GM12865 (cell line): ENCODE results near the gene CADM1.

ENCODE experiments used
- DNase-seq: peaks from one replicate; pipeline ENCODE4 v3.0.0; 2010; ENCODE audit warnings: low read depth
- H3K4me3 ChIP-seq: 2 replicates; pipeline ENCODE4 v1.5.1; 2011; ENCODE audit warnings: mild to moderate bottlenecking, low read depth, low read length, control low read depth
- CTCF ChIP-seq: IDR thresholded peaks from 2 replicates; pipeline ENCODE4 v1.5.1; 2011; ENCODE audit warnings: low read length, control low read depth, low read depth, inconsistent platforms; ENCODE audit not compliant: insufficient read depth; ENCODE audit errors: missing control alignments

CADM1 gene

GRCh38 chr11:115297330-115297729, 206.9 kb downstream of the CADM1 start:
- no peak for TF ChIP-seq CTCF
- H3K4me3 ChIP-seq = no peak overlapping the region
- DNase-seq = no peak

GRCh38 chr11:115291325-115291724, 212.9 kb downstream of the CADM1 start:
- H3K4me3 ChIP-seq = no peak overlapping the region
- no peak for DNase-seq
- TF ChIP-seq CTCF = no peak

- no peak for TF ChIP-seq CTCF
- no peak for DNase-seq
- no peak overlapping the region for H3K4me3 ChIP-seq
Measured at GRCh38 chr11:115290893-115291292, 213.3 kb downstream of the CADM1 start.

GRCh38 chr11:115290479-115290878, 213.7 kb downstream of the CADM1 start:
- H3K4me3 ChIP-seq = no peak overlapping the region
- DNase-seq = no peak
- TF ChIP-seq CTCF = no peak

- no peak for TF ChIP-seq CTCF
- H3K4me3 ChIP-seq = no peak overlapping the region
- DNase-seq = no peak
Measured at GRCh38 chr11:115287266-115287665, 216.9 kb downstream of the CADM1 start.

- H3K4me3 ChIP-seq = no peak overlapping the region
Measured at GRCh38 chr11:115286614-115287013, 217.6 kb downstream of the CADM1 start.

GRCh38 chr11:115284773-115285172, 219.4 kb downstream of the CADM1 start:
- TF ChIP-seq CTCF = no peak
- no peak for DNase-seq

More at GRCh38 chr11:115286614-115287013, 217.6 kb downstream of the CADM1 start:
- TF ChIP-seq CTCF = no peak
- DNase-seq = no peak

More at GRCh38 chr11:115284773-115285172, 219.4 kb downstream of the CADM1 start:
- no peak overlapping the region for H3K4me3 ChIP-seq
